ENCODE results near the gene CXXC4. TPM values are rescaled to one million over a fixed set of nuclear protein-coding genes. Genes with fewer than 3 reads are reported as not detected.

CXXC4 gene
- total RNA-seq, 4 donors from 2014 or later, result 0.17 to 0.91 (median 0.50) TPM

GRCh38 chr4:104465201-104465600, 29.5 kb downstream of the CXXC4 start:
- no peak for DNase-seq (ENCODE audit: low spot score in 2 of 2)

GRCh38 chr4:104462641-104463040, 32.1 kb downstream of the CXXC4 start:
- no peak for DNase-seq (ENCODE audit: low spot score in 2 of 2)
- intact Hi-C loops (cut with DNase I; ENCODE audit: low total_unique reads), result no loop called here
- TF ChIP-seq POLR2A (IDR thresholded peaks at IDR 0.05), result no peak
- no peak for TF ChIP-seq CTCF (IDR thresholded peaks at IDR 0.05)
- H3K4me3 ChIP-seq (ENCODE audit: low read depth, poor library complexity, severe bottlenecking), result no peak overlapping the region

More at GRCh38 chr4:104465201-104465600, 29.5 kb downstream of the CXXC4 start:
- no peak for TF ChIP-seq POLR2A (IDR thresholded peaks at IDR 0.05)
- TF ChIP-seq CTCF (IDR thresholded peaks at IDR 0.05), result no peak
- H3K4me3 ChIP-seq (ENCODE audit: low read depth, poor library complexity, severe bottlenecking), result no peak overlapping the region
- WGBS, 2 donors, result 66 to 72% methylated on average over 1 of the region's 1 CpG
- intact Hi-C loops (cut with DNase I; ENCODE audit: low total_unique reads), result no loop called here

DNA sequence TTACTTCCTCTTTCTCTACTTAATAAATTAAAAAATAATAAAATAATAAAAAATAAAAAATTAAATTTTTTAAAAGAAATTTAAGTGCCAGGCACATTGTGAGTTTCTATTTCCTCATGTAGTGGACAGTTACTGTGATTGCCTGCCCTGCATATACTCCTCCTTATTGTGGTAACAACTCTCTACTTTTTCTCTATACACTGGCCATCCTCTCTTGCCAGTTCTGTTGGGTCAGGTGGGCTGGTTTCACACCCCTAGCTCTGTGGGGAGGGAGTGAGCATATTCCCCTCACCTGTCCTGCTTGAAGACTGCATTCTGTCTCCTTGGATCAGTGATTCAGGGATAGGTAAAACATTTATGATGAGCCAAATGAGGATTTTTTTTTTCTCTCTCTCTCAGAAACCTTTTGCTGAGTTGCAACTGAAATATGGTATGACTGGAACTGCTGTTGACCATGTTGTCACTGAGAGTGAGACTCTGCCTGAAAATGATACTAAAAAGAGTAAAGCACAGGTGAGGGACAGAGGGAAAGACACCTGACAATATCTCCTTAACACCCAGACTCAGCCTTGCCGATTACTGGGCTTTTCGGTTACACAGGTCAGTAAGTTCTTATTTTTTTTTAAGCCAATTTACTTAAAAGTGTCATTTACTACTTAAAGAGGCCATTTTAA, 37.2 kb downstream of the CXXC4 start:
- WGBS, 2 donors, result 41 to 75% methylated on average over 2 of the region's 2 CpGs
- intact Hi-C loops (cut with DNase I; ENCODE audit: low total_unique reads), result loop anchor here (10.0 kb wide), 1 partner anchor 373 kb away; no protein-coding TSS in a partner anchor

GRCh38 chr4:104451573-104451972, 43.1 kb downstream of the CXXC4 start:
- WGBS, 2 donors, result 24 to 34% methylated on average over 1 of the region's 1 CpG
- TF ChIP-seq CTCF (IDR thresholded peaks at IDR 0.05), result no peak
- TF ChIP-seq POLR2A (IDR thresholded peaks at IDR 0.05), result no peak
- DNase-seq (ENCODE audit: low spot score in 2 of 2), result no peak
- H3K4me3 ChIP-seq (ENCODE audit: low read depth, poor library complexity, severe bottlenecking), result no peak overlapping the region
- intact Hi-C loops (cut with DNase I; ENCODE audit: low total_unique reads), result loop anchor here (10.0 kb wide), 1 partner anchor 367 kb away; no protein-coding TSS in a partner anchor

More for the DNA sequence above, 37.2 kb downstream of the CXXC4 start:
- no peak for TF ChIP-seq CTCF (IDR thresholded peaks at IDR 0.05)
- TF ChIP-seq POLR2A (IDR thresholded peaks at IDR 0.05), result no peak
- DNase-seq (ENCODE audit: low spot score in 2 of 2), result no peak
- no peak overlapping the region for H3K4me3 ChIP-seq (ENCODE audit: low read depth, poor library complexity, severe bottlenecking)

- DNase-seq (ENCODE audit: low spot score in 2 of 2), result no peak
- TF ChIP-seq POLR2A (IDR thresholded peaks at IDR 0.05) (no peak), CTCF (IDR thresholded peaks at IDR 0.05) (no peak)
- H3K4me3 ChIP-seq (ENCODE audit: low read depth, poor library complexity, severe bottlenecking), result no peak overlapping the region
- intact Hi-C loops (cut with DNase I; ENCODE audit: low total_unique reads), result no loop called here
- WGBS, 2 donors, result 72 to 82% methylated on average over 3 of the region's 3 CpGs
Measured at GRCh38 chr4:104449537-104449936, 45.2 kb downstream of the CXXC4 start.

GRCh38 chr4:104447294-104447693, 47.4 kb downstream of the CXXC4 start:
- TF ChIP-seq POLR2A (IDR thresholded peaks at IDR 0.05), result no peak
- no peak for TF ChIP-seq CTCF (IDR thresholded peaks at IDR 0.05)
- 42 to 47% methylated on average over 2 of the region's 2 CpGs for WGBS, 2 donors
- DNase-seq (ENCODE audit: low spot score in 2 of 2), result no peak
- intact Hi-C loops (cut with DNase I; ENCODE audit: low total_unique reads), result no loop called here
- no peak overlapping the region for H3K4me3 ChIP-seq (ENCODE audit: low read depth, poor library complexity, severe bottlenecking)
